ENCODE measurements around the gene CAVIN3. TPM values are rescaled to one million over a fixed set of nuclear protein-coding genes. Genes with fewer than 3 reads are reported as not detected.

CAVIN3 gene
- polyA plus RNA-seq, 1 experiment = 37.8 TPM

DNA sequence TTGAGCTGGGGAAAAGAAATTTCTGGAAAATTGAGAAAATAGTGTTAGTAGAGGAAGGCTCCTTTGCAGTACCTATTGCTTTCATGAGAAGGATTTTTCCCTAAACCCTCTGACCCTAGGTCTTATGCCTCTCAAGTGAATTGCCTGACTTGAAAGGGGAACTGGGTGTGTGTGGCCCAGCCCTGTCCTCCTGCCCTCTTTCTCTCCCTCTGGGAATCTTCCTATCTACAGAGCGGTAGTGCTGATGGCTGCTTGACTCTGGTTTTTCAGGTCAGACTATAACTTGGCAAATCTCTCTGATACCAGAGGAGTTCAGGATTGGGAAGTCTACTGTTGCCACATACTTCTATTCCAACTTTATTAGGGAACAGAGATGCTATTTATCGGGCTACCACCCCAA, 19.2 kb downstream of the CAVIN3 start:
- H3K27ac ChIP-seq (ENCODE audit: low read depth, low read length) = no peak overlapping the region
- H3K27me3 ChIP-seq (ENCODE audit: control insufficient read depth, insufficient read depth, low read length) = no peaks in the 10 kb centered on the region
- no peaks in the 10 kb centered on the region for H3K9me3 ChIP-seq (ENCODE audit: control insufficient read depth, insufficient read depth, low read length)
- DNase-seq (ENCODE audit: low read depth, low spot score) = no peak
- H3K4me3 ChIP-seq (ENCODE audit: low read depth, low read length) = no peak overlapping the region
- CTCF ChIA-PET = interaction anchor here (1.3 to 8.2 kb wide), 4 partner anchors 15 to 62 kb away, joined by 3 to 49 read pairs (median 38); no protein-coding TSS in a partner anchor
- TF ChIP-seq, protein P1, sequence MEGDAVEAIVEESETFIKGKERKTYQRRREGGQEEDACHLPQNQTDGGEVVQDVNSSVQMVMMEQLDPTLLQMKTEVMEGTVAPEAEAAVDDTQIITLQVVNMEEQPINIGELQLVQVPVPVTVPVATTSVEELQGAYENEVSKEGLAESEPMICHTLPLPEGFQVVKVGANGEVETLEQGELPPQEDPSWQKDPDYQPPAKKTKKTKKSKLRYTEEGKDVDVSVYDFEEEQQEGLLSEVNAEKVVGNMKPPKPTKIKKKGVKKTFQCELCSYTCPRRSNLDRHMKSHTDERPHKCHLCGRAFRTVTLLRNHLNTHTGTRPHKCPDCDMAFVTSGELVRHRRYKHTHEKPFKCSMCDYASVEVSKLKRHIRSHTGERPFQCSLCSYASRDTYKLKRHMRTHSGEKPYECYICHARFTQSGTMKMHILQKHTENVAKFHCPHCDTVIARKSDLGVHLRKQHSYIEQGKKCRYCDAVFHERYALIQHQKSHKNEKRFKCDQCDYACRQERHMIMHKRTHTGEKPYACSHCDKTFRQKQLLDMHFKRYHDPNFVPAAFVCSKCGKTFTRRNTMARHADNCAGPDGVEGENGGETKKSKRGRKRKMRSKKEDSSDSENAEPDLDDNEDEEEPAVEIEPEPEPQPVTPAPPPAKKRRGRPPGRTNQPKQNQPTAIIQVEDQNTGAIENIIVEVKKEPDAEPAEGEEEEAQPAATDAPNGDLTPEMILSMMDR (IDR thresholded peaks at IDR 0.05; ENCODE audit: low read depth, low read length) = no peak
- POLR2A ChIA-PET = no interaction called here

DNA sequence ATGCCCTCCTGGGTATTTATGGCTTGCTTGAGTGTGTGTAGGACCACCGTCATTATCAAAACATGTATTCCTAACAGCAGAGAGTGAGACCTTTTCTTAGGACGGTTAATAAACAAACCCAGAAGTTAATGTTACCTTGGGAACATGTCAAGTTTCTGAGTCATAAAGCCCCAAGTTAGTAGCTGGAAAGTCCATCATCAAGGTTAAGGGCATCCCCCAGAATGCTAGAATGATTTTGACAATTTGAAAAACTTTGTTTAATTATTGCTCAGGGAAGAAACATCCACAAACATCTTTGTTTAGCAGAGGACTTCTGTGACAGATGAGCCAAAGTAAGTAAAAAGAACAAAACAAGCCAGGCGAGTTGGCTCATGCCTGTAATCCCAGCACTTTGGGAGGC, 20.0 kb downstream of the CAVIN3 start:
- Histone ChIP-seq H3K9me3 (ENCODE audit: control insufficient read depth, insufficient read depth, low read length) (no peaks in the 10 kb centered on the region), H3K27ac (ENCODE audit: low read depth, low read length) (no peak overlapping the region), H3K27me3 (ENCODE audit: control insufficient read depth, insufficient read depth, low read length) (no peaks in the 10 kb centered on the region), H3K4me3 (ENCODE audit: low read depth, low read length) (no peak overlapping the region)
- DNase-seq (ENCODE audit: low read depth, low spot score) = no peak
- TF ChIP-seq, protein P1 (IDR thresholded peaks at IDR 0.05; ENCODE audit: low read depth, low read length) = no peak
- ChIA-PET CTCF (interaction anchor here (3.8 to 8.2 kb wide), 3 partner anchors 49 to 63 kb away, joined by 28 to 39 read pairs (median 36); no protein-coding TSS in a partner anchor), POLR2A (no interaction called here)

DNA sequence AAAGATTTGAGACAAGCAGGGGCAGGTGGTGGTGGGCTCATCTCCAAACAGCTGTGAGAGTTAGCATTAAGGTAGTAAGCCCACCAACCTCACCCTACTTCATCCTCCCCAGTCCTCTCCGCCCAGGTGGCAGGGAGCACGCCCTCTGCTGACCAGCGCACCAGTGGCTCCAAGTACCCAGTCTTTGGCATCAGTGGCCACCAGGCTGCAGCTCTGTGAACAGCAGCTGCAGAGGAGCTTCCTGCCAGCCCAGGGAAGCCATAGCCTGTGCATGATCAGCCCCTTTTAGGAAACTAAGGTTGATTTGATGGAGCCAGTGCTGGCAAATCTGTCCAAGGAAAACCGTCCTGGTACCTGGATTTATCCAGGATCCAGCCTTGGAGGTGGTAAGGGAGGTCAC, 21.7 kb downstream of the CAVIN3 start:
- Histone ChIP-seq H3K9me3 (ENCODE audit: control insufficient read depth, insufficient read depth, low read length) (no peaks in the 10 kb centered on the region), H3K4me3 (ENCODE audit: low read depth, low read length) (no peak overlapping the region), H3K27me3 (ENCODE audit: control insufficient read depth, insufficient read depth, low read length) (no peaks in the 10 kb centered on the region), H3K27ac (ENCODE audit: low read depth, low read length) (no peak overlapping the region)
- no peak for DNase-seq (ENCODE audit: low read depth, low spot score)
- POLR2A ChIA-PET = interaction anchor here (0.7 kb wide), 1 partner anchor 18 kb away, joined by 6 read pairs; no protein-coding TSS in a partner anchor
- TF ChIP-seq, protein P1 (IDR thresholded peaks at IDR 0.05; ENCODE audit: low read depth, low read length) = peak; percentile 53
- CTCF ChIA-PET = interaction anchor here (0.6 to 5.4 kb wide), 16 partner anchors 7 to 64 kb away, joined by 3 to 36 read pairs (median 4); no protein-coding TSS in a partner anchor

DNA sequence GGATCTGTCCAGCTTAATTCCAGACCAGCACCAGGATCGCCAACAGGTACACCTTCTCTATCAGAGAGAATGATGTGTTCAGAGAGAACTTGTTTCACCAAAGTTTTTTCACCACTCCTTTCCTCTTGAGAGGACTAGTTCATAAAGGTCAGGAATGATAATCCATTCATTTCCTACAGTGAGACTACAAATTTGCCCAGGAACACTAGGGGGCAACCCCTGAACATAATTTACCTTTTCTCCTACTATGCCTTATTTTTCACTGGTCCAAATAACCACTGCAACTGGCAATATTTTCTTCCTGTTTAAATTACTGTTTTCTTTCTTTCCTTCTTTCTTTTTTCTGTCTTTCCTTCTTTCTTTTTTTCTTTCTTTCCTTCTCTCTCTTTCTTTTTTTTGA, 22.5 kb downstream of the CAVIN3 start:
- Histone ChIP-seq H3K9me3 (ENCODE audit: control insufficient read depth, insufficient read depth, low read length) (no peaks in the 10 kb centered on the region), H3K27me3 (ENCODE audit: control insufficient read depth, insufficient read depth, low read length) (no peaks in the 10 kb centered on the region), H3K4me3 (ENCODE audit: low read depth, low read length) (no peak overlapping the region), H3K27ac (ENCODE audit: low read depth, low read length) (no peak overlapping the region)
- no peak for DNase-seq (ENCODE audit: low read depth, low spot score)
- ChIA-PET POLR2A (interaction anchor here (0.7 kb wide), 1 partner anchor 19 kb away, joined by 6 read pairs; no protein-coding TSS in a partner anchor), CTCF (interaction anchor here (0.6 to 5.4 kb wide), 16 partner anchors 8 to 65 kb away, joined by 3 to 36 read pairs (median 6); no protein-coding TSS in a partner anchor)
- TF ChIP-seq, protein P1 (IDR thresholded peaks at IDR 0.05; ENCODE audit: low read depth, low read length) = peak; percentile 57

DNA sequence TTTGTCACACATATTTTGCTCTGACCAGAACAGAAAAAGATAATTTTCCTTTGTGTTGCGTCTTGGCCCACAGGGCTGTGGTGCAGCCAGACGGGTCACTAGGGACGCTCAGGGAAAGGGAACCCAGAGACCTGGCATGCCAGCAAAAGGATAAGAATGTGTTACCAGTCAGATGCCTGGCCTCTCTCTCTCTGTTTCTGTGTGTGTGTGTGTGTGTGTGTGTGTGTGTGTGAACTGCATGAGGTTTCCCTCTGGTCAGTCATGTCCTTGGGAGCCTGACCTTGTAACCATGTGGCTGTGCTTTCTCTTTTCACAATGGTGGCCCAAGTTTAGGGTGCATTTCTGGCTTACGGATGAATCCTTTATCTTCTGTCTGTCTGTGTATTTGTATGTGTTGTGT, 35.3 kb downstream of the CAVIN3 start:
- Histone ChIP-seq H3K27me3 (ENCODE audit: control insufficient read depth, insufficient read depth, low read length) (peaks cover 30% of the 10 kb centered on the region), H3K27ac (ENCODE audit: low read depth, low read length) (no peak overlapping the region), H3K4me3 (ENCODE audit: low read depth, low read length) (no peak overlapping the region), H3K9me3 (ENCODE audit: control insufficient read depth, insufficient read depth, low read length) (no peaks in the 10 kb centered on the region)
- TF ChIP-seq, protein P1 (IDR thresholded peaks at IDR 0.05; ENCODE audit: low read depth, low read length) = no peak
- no peak for DNase-seq (ENCODE audit: low read depth, low spot score)
- ChIA-PET POLR2A (no interaction called here), CTCF (interaction anchor here (2.1 kb wide), 1 partner anchor 69 kb away, joined by 4 read pairs; no protein-coding TSS in a partner anchor)

Measured in AG04450 (cell line).